GM20000 (cell line): ENCODE data around the gene FEN1.

Experiments used
- DNase-seq: peaks from one replicate; pipeline ENCODE4 v3.0.0; 2012; ENCODE audit warnings: low spot score
- CTCF ChIP-seq: IDR thresholded peaks from 2 replicates; pipeline ENCODE4 v1.5.1; 2012; ENCODE audit warnings: mild to moderate bottlenecking, control low read depth; ENCODE audit errors: extremely low read depth, missing control alignments

FEN1 gene

GRCh38 chr11:61834278-61835048 lies 41.8 kb downstream of the FEN1 start:
- peak; percentile 86 for DNase-seq
- TF ChIP-seq CTCF, result no peak

GRCh38 chr11:61836193-61836592 lies 43.5 kb downstream of the FEN1 start:
- no peak for DNase-seq
- no peak for TF ChIP-seq CTCF

- no peak for TF ChIP-seq CTCF
Observed at GRCh38 chr11:61837411-61838005, 44.8 kb downstream of the FEN1 start.

GRCh38 chr11:61838501-61838900 lies 45.8 kb downstream of the FEN1 start:
- DNase-seq, result no peak
- TF ChIP-seq CTCF, result no peak

More at GRCh38 chr11:61837411-61838005, 44.8 kb downstream of the FEN1 start:
- no peak for DNase-seq

- TF ChIP-seq CTCF, result no peak
- no peak for DNase-seq
Observed at GRCh38 chr11:61838921-61839320, 46.2 kb downstream of the FEN1 start.

- no peak for TF ChIP-seq CTCF
- DNase-seq, result no peak
Observed at GRCh38 chr11:61839742-61840141, 47.0 kb downstream of the FEN1 start.

- DNase-seq, result no peak
- TF ChIP-seq CTCF, result no peak
Observed at GRCh38 chr11:61840371-61840770, 47.7 kb downstream of the FEN1 start.
